Measurements from ENCODE around the gene IL22RA2. TPM values are rescaled to one million over a fixed set of nuclear protein-coding genes. Genes with fewer than 3 reads are reported as not detected.
A peak's percentile ranks its signal among the peaks of the same experiment; 100 is the strongest.

The IL22RA2 gene
- total RNA-seq, 2 donors from 2014 or later = not detected

GRCh38 chr6:137097057-137097456 is 76.4 kb downstream of the IL22RA2 start:
- TF ChIP-seq POLR2AphosphoS5 (IDR thresholded peaks at IDR 0.05) (no peak), CTCF (IDR thresholded peaks at IDR 0.05) (no peak), POLR2A (IDR thresholded peaks at IDR 0.05) (no peak)
- no peaks in the 10 kb centered on the region for H3K36me3 ChIP-seq
- intact Hi-C loops (cut with DNase I) = loop anchor here (5.0 kb wide), 1 partner anchor 170 kb away; no protein-coding TSS in a partner anchor

GRCh38 chr6:137095651-137096238 is 77.7 kb downstream of the IL22RA2 start:
- intact Hi-C loops (cut with DNase I) = loop anchor here (2.0 to 5.0 kb wide), 2 partner anchors 172 to 219 kb away; no protein-coding TSS in a partner anchor
- no peak for DNase-seq (ENCODE audit: low spot score)
- TF ChIP-seq POLR2A (IDR thresholded peaks at IDR 0.05) = no peak
- no peak for TF ChIP-seq CTCF (IDR thresholded peaks at IDR 0.05)
- no peak for TF ChIP-seq POLR2AphosphoS5 (IDR thresholded peaks at IDR 0.05)

More at GRCh38 chr6:137097057-137097456, 76.4 kb downstream of the IL22RA2 start:
- Histone ChIP-seq H3K27ac (no peak overlapping the region), H3K4me3 (no peak overlapping the region), H3K9me3 (no peaks in the 10 kb centered on the region), H3K4me1 (replicated peaks) (no peaks in the 10 kb centered on the region), H3K27me3 (replicated peaks; ENCODE audit: insufficient read depth) (no peaks in the 10 kb centered on the region)
- DNase-seq (ENCODE audit: low spot score) = no peak

GRCh38 chr6:137095093-137095492 is 78.4 kb downstream of the IL22RA2 start:
- WGBS = 88% methylated on average over 10 of the region's 10 CpGs
- intact Hi-C loops (cut with DNase I) = loop anchor here (2.0 to 5.0 kb wide), 2 partner anchors 172 to 220 kb away; no protein-coding TSS in a partner anchor
- no peaks in the 10 kb centered on the region for H3K4me1 ChIP-seq (replicated peaks)
- no peaks in the 10 kb centered on the region for H3K9me3 ChIP-seq
- no peak for TF ChIP-seq POLR2A (IDR thresholded peaks at IDR 0.05)
- no peak for TF ChIP-seq CTCF (IDR thresholded peaks at IDR 0.05)
- no peak for TF ChIP-seq POLR2AphosphoS5 (IDR thresholded peaks at IDR 0.05)
- no peak overlapping the region for H3K4me3 ChIP-seq
- H3K36me3 ChIP-seq = no peaks in the 10 kb centered on the region
- no peak for DNase-seq (ENCODE audit: low spot score)
- no peak overlapping the region for H3K27ac ChIP-seq
- no peaks in the 10 kb centered on the region for H3K27me3 ChIP-seq (replicated peaks; ENCODE audit: insufficient read depth)

More at GRCh38 chr6:137095651-137096238, 77.7 kb downstream of the IL22RA2 start:
- Histone ChIP-seq H3K36me3 (no peaks in the 10 kb centered on the region), H3K27me3 (replicated peaks; ENCODE audit: insufficient read depth) (no peaks in the 10 kb centered on the region), H3K9me3 (no peaks in the 10 kb centered on the region), H3K27ac (no peak overlapping the region), H3K4me1 (replicated peaks) (no peaks in the 10 kb centered on the region), H3K4me3 (no peak overlapping the region)

GRCh38 chr6:137094411-137095008 is 78.9 kb downstream of the IL22RA2 start:
- Histone ChIP-seq H3K27me3 (replicated peaks; ENCODE audit: insufficient read depth) (no peaks in the 10 kb centered on the region), H3K4me1 (replicated peaks) (no peaks in the 10 kb centered on the region), H3K9me3 (no peaks in the 10 kb centered on the region), H3K36me3 (no peaks in the 10 kb centered on the region), H3K4me3 (no peak overlapping the region), H3K27ac (no peak overlapping the region)
- DNase-seq (ENCODE audit: low spot score) = peak; percentile 63
- TF ChIP-seq POLR2AphosphoS5 (IDR thresholded peaks at IDR 0.05) = peak; percentile 18
- peak in 3 of 4 experiments; percentile 76 to 80 (median 78) for TF ChIP-seq CTCF (IDR thresholded peaks at IDR 0.05)
- TF ChIP-seq POLR2A (IDR thresholded peaks at IDR 0.05) = no peak
- intact Hi-C loops (cut with DNase I) = loop anchor here (2.0 to 5.0 kb wide), 4 partner anchors 173 to 548 kb away; no protein-coding TSS in a partner anchor
- WGBS = 38% methylated on average over 5 of the region's 5 CpGs

Other genes with a start within 250 kb of the IL22RA2 start
- gene IL20RA, start 128.7 kb downstream of the IL22RA2 start, total RNA-seq = 10 to 100 TPM; 19.9 to 25.3 TPM
- 10 to 100 TPM; 65.3 to 93.7 TPM for gene IFNGR1, start 45.7 kb upstream of the IL22RA2 start, total RNA-seq